ENCODE measurements around the gene MYO1D. TPM values are rescaled to one million over a fixed set of nuclear protein-coding genes. Genes with fewer than 3 reads are reported as not detected.

MYO1D gene
- total RNA-seq, 1 experiment from 2014 or later, result 1.3 TPM

GRCh38 chr17:32588982-32589381, 287.9 kb downstream of the MYO1D start:
- peaks cover under 1% of the 10 kb centered on the region; the same call in 1 of the 2 replicates for H3K9me3 ChIP-seq
- no peaks in the 10 kb centered on the region for H3K36me3 ChIP-seq
- no peak for DNase-seq

GRCh38 chr17:32588135-32588534, 288.8 kb downstream of the MYO1D start:
- H3K36me3 ChIP-seq, result no peaks in the 10 kb centered on the region
- peaks cover 5% of the 10 kb centered on the region; the same call in 1 of the 2 replicates for H3K9me3 ChIP-seq
- H3K27me3 ChIP-seq, result no peaks in the 10 kb centered on the region
- no peak overlapping the region for H3K4me3 ChIP-seq
- DNase-seq, result no peak

More at GRCh38 chr17:32588982-32589381, 287.9 kb downstream of the MYO1D start:
- Histone ChIP-seq H3K27me3 (no peaks in the 10 kb centered on the region; the same call in 1 of the 2 replicates), H3K4me3 (no peak overlapping the region)

DNA sequence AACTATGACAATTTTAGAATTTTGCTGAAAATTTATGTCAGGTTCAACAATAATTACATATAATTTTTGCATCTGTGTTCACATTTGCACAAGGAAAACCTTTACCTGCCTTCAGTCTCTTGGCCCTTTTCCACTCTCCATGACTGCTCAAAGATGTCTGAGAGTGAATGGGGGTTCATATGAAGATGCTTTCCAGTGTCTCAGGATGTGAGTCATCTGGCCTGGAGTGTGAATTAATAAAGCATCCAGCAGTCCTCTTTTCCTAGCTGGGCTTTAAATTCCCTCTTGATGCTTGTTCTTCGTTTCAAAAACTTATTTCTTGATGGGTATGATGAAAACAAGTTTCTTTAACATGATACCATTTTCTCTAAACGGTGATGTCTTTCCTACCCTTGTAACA, 290.3 kb downstream of the MYO1D start:
- H3K9me3 ChIP-seq, result peaks cover 10% of the 10 kb centered on the region
- no peaks in the 10 kb centered on the region for H3K27me3 ChIP-seq
- no peaks in the 10 kb centered on the region for H3K36me3 ChIP-seq
- DNase-seq, result no peak
- H3K4me3 ChIP-seq, result no peak overlapping the region

DNA sequence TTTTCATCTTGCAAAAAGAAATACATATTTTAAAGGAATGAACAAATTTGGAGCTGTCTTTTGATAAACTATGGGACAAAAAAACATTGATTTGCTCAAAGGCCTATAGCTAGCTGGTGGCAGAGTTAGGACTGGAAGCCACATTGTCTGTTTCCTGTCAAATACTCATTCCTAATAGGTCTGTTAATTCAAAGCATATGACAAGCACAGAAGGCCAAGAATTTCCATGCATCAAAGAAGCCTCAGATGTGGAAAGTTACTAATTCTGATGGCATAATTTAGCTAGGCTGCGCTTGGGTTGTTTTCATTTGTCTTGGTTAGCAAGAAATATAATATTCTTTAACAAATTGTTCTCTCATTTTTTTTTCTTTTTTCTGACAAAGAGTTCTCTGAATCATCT, 292.1 kb downstream of the MYO1D start:
- no peaks in the 10 kb centered on the region for H3K27me3 ChIP-seq
- no peak overlapping the region for H3K4me3 ChIP-seq
- H3K36me3 ChIP-seq, result no peaks in the 10 kb centered on the region
- peaks cover 10% of the 10 kb centered on the region for H3K9me3 ChIP-seq
- DNase-seq, result no peak

DNA sequence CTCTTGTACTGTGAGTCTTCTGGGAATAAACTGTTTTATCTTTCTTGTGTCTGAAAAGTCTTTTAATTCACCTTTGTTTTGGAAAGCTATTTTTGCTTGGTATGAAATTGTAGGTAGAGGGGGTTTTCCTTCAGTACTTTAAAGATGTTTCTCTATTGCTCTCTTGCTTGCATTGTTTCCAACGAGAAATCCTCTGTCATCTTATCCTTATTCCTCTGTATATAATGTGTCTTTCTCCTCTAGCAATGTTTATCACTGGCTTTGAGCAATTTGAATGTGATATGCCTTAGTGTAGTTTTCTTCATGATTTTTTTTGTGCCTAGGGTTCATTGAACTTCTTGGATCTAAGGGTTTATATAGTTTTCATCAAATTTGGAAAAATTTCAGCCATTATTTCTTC, 293.9 kb downstream of the MYO1D start:
- Histone ChIP-seq H3K36me3 (no peaks in the 10 kb centered on the region), H3K27me3 (no peaks in the 10 kb centered on the region), H3K9me3 (peaks cover 10% of the 10 kb centered on the region), H3K4me3 (no peak overlapping the region)
- DNase-seq, result no peak

DNA sequence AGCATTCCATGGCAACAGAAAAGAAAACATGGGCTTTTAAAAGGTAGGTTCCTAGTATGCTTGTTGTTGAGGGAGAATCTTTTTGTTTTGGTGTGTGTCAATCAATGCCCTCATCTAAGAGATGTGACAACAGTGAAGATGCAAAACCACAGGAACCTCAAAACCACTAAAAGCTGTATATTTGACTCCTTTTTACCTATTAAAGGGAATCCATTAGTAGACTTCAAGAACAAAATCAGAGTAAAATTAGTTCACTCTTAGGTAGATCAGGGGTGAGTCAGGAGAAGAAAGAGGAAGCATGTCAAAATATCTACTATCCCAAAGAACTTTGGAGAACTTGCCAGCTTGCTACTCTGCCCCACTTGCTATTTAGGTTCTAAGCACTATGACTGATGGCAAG, 301.1 kb downstream of the MYO1D start:
- DNase-seq, result no peak
- Histone ChIP-seq H3K27me3 (no peaks in the 10 kb centered on the region), H3K9me3 (no peaks in the 10 kb centered on the region), H3K36me3 (no peaks in the 10 kb centered on the region), H3K4me3 (no peak overlapping the region)

GRCh38 chr17:32570081-32570396, 306.9 kb downstream of the MYO1D start:
- Histone ChIP-seq H3K4me3 (no peak overlapping the region), H3K36me3 (no peaks in the 10 kb centered on the region), H3K27me3 (no peaks in the 10 kb centered on the region), H3K9me3 (no peaks in the 10 kb centered on the region)
- no peak for DNase-seq

DNA sequence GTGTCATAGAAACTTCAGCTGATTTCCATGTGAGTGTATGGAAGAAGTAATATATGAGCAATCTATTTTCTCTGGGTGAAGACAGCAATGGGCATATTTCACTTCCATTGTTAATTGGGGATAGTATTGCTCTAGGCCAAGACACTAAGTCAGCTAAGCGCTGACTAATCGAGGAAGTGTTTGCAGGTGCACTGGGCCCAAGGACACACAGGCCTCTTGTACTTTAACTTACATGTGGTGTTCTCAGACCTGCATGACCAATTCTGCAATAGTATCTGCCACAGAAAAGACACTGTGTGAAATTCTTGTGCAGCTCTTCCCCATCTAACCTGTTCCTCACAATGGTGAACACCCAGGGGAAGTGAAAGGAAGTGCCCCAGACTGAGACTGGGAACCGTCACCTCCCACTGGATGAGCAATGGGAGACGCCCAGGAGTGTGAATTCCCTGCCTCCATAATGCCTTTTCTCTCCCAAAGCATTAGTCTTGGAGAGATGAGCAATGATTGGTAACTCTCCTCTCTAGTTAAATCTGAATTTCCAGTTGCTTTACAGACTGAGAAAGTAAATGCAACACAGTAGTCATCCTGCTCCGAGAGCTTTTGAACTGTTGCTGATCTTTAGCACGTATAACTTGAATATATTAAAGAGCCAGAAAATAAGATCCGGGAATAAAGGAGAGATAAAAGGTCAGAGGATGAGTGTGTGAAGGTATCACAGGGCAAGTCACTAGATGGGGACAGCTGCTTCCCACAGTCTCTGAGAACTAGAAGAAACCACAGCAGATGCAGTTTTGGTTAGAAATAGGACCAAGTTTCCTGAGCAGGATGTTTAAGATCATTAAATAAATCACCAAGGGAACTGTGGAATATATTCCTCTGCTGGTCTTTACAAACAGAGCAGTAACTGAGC, 307.5 kb downstream of the MYO1D start:
- no peaks in the 10 kb centered on the region for H3K36me3 ChIP-seq
- no peak overlapping the region for H3K4me3 ChIP-seq
- no peak for DNase-seq

GRCh38 chr17:32568705-32569104, 308.2 kb downstream of the MYO1D start:
- no peak for DNase-seq
- Histone ChIP-seq H3K9me3 (no peaks in the 10 kb centered on the region), H3K36me3 (no peaks in the 10 kb centered on the region), H3K4me3 (no peak overlapping the region), H3K27me3 (no peaks in the 10 kb centered on the region)

More for the DNA sequence above, 307.5 kb downstream of the MYO1D start:
- Histone ChIP-seq H3K9me3 (no peaks in the 10 kb centered on the region), H3K27me3 (no peaks in the 10 kb centered on the region)

- DNase-seq, result no peak
- Histone ChIP-seq H3K9me3 (no peaks in the 10 kb centered on the region), H3K4me3 (no peak overlapping the region), H3K36me3 (no peaks in the 10 kb centered on the region), H3K27me3 (no peaks in the 10 kb centered on the region)
Observed at GRCh38 chr17:32567511-32567910, 309.4 kb downstream of the MYO1D start.

GRCh38 chr17:32567086-32567485, 309.8 kb downstream of the MYO1D start:
- Histone ChIP-seq H3K27me3 (no peaks in the 10 kb centered on the region), H3K36me3 (no peaks in the 10 kb centered on the region), H3K4me3 (no peak overlapping the region), H3K9me3 (no peaks in the 10 kb centered on the region)
- no peak for DNase-seq

GRCh38 chr17:32566303-32566702, 310.6 kb downstream of the MYO1D start:
- H3K4me3 ChIP-seq, result no peak overlapping the region
- no peaks in the 10 kb centered on the region for H3K9me3 ChIP-seq
- no peak for DNase-seq
- no peaks in the 10 kb centered on the region for H3K36me3 ChIP-seq
- H3K27me3 ChIP-seq, result no peaks in the 10 kb centered on the region

GRCh38 chr17:32565401-32565800, 311.5 kb downstream of the MYO1D start:
- DNase-seq, result no peak
- Histone ChIP-seq H3K27me3 (no peaks in the 10 kb centered on the region), H3K36me3 (no peaks in the 10 kb centered on the region), H3K9me3 (no peaks in the 10 kb centered on the region), H3K4me3 (no peak overlapping the region)

DNA sequence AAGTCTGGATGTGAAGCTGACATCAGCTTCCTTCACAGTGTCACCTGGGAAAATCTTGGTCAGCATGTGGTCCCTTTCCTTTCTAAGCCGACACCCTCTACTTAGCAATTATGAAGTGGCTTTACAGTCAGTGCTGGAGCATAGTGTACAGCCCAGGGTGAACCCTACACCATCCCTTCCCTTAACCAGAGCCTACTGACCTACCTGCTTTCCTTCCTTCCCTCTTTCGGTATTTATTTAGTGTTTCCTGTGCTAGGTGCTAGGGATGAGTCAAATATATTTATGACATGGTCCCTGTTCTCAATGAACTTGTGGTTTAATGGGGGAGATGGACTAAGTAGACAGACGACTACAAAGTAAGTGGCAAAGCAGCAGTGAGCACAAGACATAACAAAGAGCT, 312.6 kb downstream of the MYO1D start:
- Histone ChIP-seq H3K4me3 (no peak overlapping the region), H3K9me3 (no peaks in the 10 kb centered on the region), H3K27me3 (no peaks in the 10 kb centered on the region), H3K36me3 (no peaks in the 10 kb centered on the region)
- DNase-seq, result no peak

GRCh38 chr17:32563583-32563982, 313.3 kb downstream of the MYO1D start:
- no peaks in the 10 kb centered on the region for H3K36me3 ChIP-seq
- H3K4me3 ChIP-seq, result no peak overlapping the region
- DNase-seq, result no peak
- no peaks in the 10 kb centered on the region for H3K27me3 ChIP-seq
- no peaks in the 10 kb centered on the region for H3K9me3 ChIP-seq

DNA sequence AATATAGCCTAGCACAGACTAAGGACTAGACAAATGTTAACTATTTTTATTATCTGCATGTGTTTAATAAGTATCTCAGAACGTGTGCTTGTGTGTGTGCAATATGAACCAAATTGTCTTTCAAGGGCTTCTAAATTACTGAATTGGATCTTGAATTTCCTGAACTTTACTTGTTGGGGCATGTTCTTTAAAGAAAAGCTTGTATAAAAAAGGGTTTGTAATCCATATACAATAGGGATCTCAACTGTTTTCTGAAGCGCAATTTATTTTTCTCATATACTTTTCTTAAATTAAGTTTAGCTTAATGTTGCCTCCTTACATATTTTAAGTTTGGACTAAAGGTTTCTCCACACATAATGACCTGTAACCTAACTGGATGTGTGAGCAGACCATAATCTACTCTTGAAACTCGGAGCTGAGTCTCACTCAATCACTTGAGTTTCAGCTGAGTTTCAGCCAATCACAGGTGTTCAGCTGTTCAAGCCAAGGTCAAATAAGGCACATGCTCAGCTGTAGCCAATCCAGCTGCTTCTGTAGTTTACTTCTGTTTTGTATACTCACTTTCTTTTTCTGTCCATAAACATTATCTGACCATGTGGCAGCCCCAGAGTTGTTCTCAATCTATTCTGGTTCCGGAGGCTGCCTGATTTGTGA, 317.8 kb downstream of the MYO1D start:
- Histone ChIP-seq H3K36me3 (no peaks in the 10 kb centered on the region), H3K9me3 (no peaks in the 10 kb centered on the region), H3K4me3 (no peak overlapping the region), H3K27me3 (no peaks in the 10 kb centered on the region; the same call in 1 of the 2 replicates)
- no peak for DNase-seq

- Histone ChIP-seq H3K4me3 (no peak overlapping the region), H3K9me3 (no peaks in the 10 kb centered on the region), H3K27me3 (no peaks in the 10 kb centered on the region; the same call in 1 of the 2 replicates), H3K36me3 (no peaks in the 10 kb centered on the region)
- no peak for DNase-seq
Observed at GRCh38 chr17:32558326-32558955, 318.5 kb downstream of the MYO1D start.
